IPS DF 6.9 (cell line): ENCODE data around the gene ARFGEF2.
A peak's percentile ranks its signal among the peaks of the same experiment; 100 is the strongest.

Experiments used
- DNase-seq: peaks from one replicate; pipeline ENCODE4 v3.0.0-alpha.2; 2013; ENCODE audit warnings: low read depth, low spot score
- H3K27ac ChIP-seq: one replicate; pipeline ENCODE4 v1.5.1; 2013; ENCODE audit warnings: low read length, control low read depth
- H3K27me3 ChIP-seq: 2 replicates; pipeline ENCODE4 v1.6.1; 2013; ENCODE audit warnings: mild to moderate bottlenecking, low read length; ENCODE audit not compliant: control insufficient read depth, insufficient read depth
- H3K36me3 ChIP-seq: 2 replicates; pipeline ENCODE4 v1.6.1; 2013; ENCODE audit warnings: low read length; ENCODE audit not compliant: control insufficient read depth, insufficient read depth
- H3K4me1 ChIP-seq: 2 replicates; pipeline ENCODE4 v1.6.1; 2013; ENCODE audit warnings: low read length; ENCODE audit not compliant: control insufficient read depth, insufficient read depth
- H3K4me3 ChIP-seq: 2 replicates; pipeline ENCODE4 v1.5.1; 2013; ENCODE audit warnings: mild to moderate bottlenecking, low read length
- H3K9me3 ChIP-seq: 2 replicates; pipeline ENCODE4 v1.6.1; 2013; ENCODE audit warnings: low read length, inconsistent platforms; ENCODE audit not compliant: control insufficient read depth, insufficient read depth
- WGBS: extraction: QIAGEN DNeasy Blood & Tissue Kit; methylation state at CpG from one replicate; pipeline ENCODE4 v1.1.7; 2013; ENCODE audit warnings: mixed read lengths, missing lambda C conversion rate; ENCODE audit not compliant: insufficient read length, insufficient coverage; 5-methylcytosine and 5-hydroxymethylcytosine counted together

The ARFGEF2 gene

GRCh38 chr20:49032455-49032854 lies 110.9 kb downstream of the ARFGEF2 start:
- Histone ChIP-seq H3K36me3 (peaks cover 4% of the 10 kb centered on the region; the same call in 1 of the 2 replicates), H3K4me3 (no peak overlapping the region), H3K27me3 (no peaks in the 10 kb centered on the region), H3K27ac (no peak overlapping the region), H3K4me1 (no peaks in the 10 kb centered on the region), H3K9me3 (no peaks in the 10 kb centered on the region)
- WGBS, result no CpG with 5 or more reads among the region's 8 CpGs
- DNase-seq, result no peak

GRCh38 chr20:49034070-49034732 lies 112.7 kb downstream of the ARFGEF2 start:
- Histone ChIP-seq H3K36me3 (peaks cover 4% of the 10 kb centered on the region; the same call in 1 of the 2 replicates), H3K4me1 (no peaks in the 10 kb centered on the region), H3K9me3 (no peaks in the 10 kb centered on the region), H3K4me3 (no peak overlapping the region), H3K27ac (no peak overlapping the region), H3K27me3 (no peaks in the 10 kb centered on the region)
- WGBS, result no CpG with 5 or more reads among the region's 7 CpGs
- DNase-seq, result no peak

GRCh38 chr20:49037962-49038387 lies 116.5 kb downstream of the ARFGEF2 start:
- Histone ChIP-seq H3K4me3 (no peak overlapping the region), H3K9me3 (no peaks in the 10 kb centered on the region), H3K4me1 (no peaks in the 10 kb centered on the region), H3K36me3 (peaks cover 3% of the 10 kb centered on the region; the same call in 1 of the 2 replicates), H3K27ac (no peak overlapping the region), H3K27me3 (no peaks in the 10 kb centered on the region)
- no CpG with 5 or more reads among the region's 3 CpGs for WGBS
- no peak for DNase-seq

GRCh38 chr20:49039854-49040253 lies 118.3 kb downstream of the ARFGEF2 start:
- H3K36me3 ChIP-seq, result no peaks in the 10 kb centered on the region
- no CpG with 5 or more reads among the region's 5 CpGs for WGBS

GRCh38 chr20:49043000-49043399 lies 121.5 kb downstream of the ARFGEF2 start:
- Histone ChIP-seq H3K36me3 (no peaks in the 10 kb centered on the region), H3K27me3 (no peaks in the 10 kb centered on the region), H3K4me1 (no peaks in the 10 kb centered on the region), H3K27ac (no peak overlapping the region), H3K4me3 (no peak overlapping the region), H3K9me3 (no peaks in the 10 kb centered on the region)
- WGBS, result no CpG with 5 or more reads among the region's 5 CpGs
- DNase-seq, result no peak

More at GRCh38 chr20:49039854-49040253, 118.3 kb downstream of the ARFGEF2 start:
- Histone ChIP-seq H3K4me1 (no peaks in the 10 kb centered on the region), H3K9me3 (no peaks in the 10 kb centered on the region), H3K27ac (no peak overlapping the region), H3K4me3 (no peak overlapping the region), H3K27me3 (no peaks in the 10 kb centered on the region)
- DNase-seq, result no peak

GRCh38 chr20:49045440-49046086 lies 124.1 kb downstream of the ARFGEF2 start:
- Histone ChIP-seq H3K27ac (no peak overlapping the region), H3K27me3 (no peaks in the 10 kb centered on the region), H3K4me1 (no peaks in the 10 kb centered on the region), H3K4me3 (peak overlapping the region; percentile 96; the same call in 1 of the 2 replicates), H3K9me3 (no peaks in the 10 kb centered on the region), H3K36me3 (no peaks in the 10 kb centered on the region)
- no CpG with 5 or more reads among the region's 12 CpGs for WGBS
- DNase-seq, result no peak

- Histone ChIP-seq H3K36me3 (no peaks in the 10 kb centered on the region), H3K27ac (no peak within 1 kb of the TSS), H3K4me1 (no peaks in the 10 kb centered on the region), H3K27me3 (no peaks in the 10 kb centered on the region), H3K4me3 (peak within 1 kb of the TSS; percentile 96), H3K9me3 (no peaks in the 10 kb centered on the region)
- peak; percentile 79 for DNase-seq
- no CpG with 5 or more reads among the region's 80 CpGs for WGBS
These were observed 124.8 kb downstream of the ARFGEF2 start, which contains the start of gene CSE1L for GRCh38 chr20:49046087-49046900. CSE1L (plus strand) TSS chr20:49046312; CDS start chr20:49058464, 12,152 bp downstream.

- Histone ChIP-seq H3K9me3 (no peaks in the 10 kb centered on the region), H3K4me3 (no peak overlapping the region), H3K4me1 (no peaks in the 10 kb centered on the region), H3K27me3 (no peaks in the 10 kb centered on the region), H3K36me3 (no peaks in the 10 kb centered on the region), H3K27ac (no peak overlapping the region)
- DNase-seq, result no peak
- WGBS, result no CpG with 5 or more reads among the region's 1 CpG
These were observed 130.8 kb downstream of the ARFGEF2 start for GRCh38 chr20:49052334-49052733.

GRCh38 chr20:49054056-49054643 lies 132.6 kb downstream of the ARFGEF2 start:
- Histone ChIP-seq H3K36me3 (no peaks in the 10 kb centered on the region), H3K4me1 (no peaks in the 10 kb centered on the region), H3K4me3 (no peak overlapping the region), H3K27me3 (no peaks in the 10 kb centered on the region), H3K27ac (no peak overlapping the region), H3K9me3 (no peaks in the 10 kb centered on the region)
- DNase-seq, result no peak
- no CpG with 5 or more reads among the region's 4 CpGs for WGBS

GRCh38 chr20:49063279-49063678 lies 141.8 kb downstream of the ARFGEF2 start:
- WGBS, result no CpG with 5 or more reads among the region's 3 CpGs
- no peak overlapping the region for H3K27ac ChIP-seq
- peaks cover 8% of the 10 kb centered on the region; the same call in 1 of the 2 replicates for H3K36me3 ChIP-seq

More at GRCh38 chr20:49063279-49063678, 141.8 kb downstream of the ARFGEF2 start:
- Histone ChIP-seq H3K27me3 (no peaks in the 10 kb centered on the region), H3K9me3 (no peaks in the 10 kb centered on the region), H3K4me3 (no peak overlapping the region), H3K4me1 (no peaks in the 10 kb centered on the region)
- no peak for DNase-seq
